HG03196 (cell line): ENCODE measurements around the gene REV1.
"Not testable (repeated sequence)": the region's sequence is repeated elsewhere in the genome, so short reads cannot be mapped to it uniquely, and the experiment has no call there.

ENCODE experiments used
- ATAC-seq: cut with Tn5 transposase; IDR thresholded peaks from one replicate; pipeline ENCODE4 v1.9.1; 2021; ENCODE audit not compliant: unreplicated experiment

REV1 gene

GRCh38 chr2:99365661-99366060 is 124.2 kb downstream of the REV1 start:
- ATAC-seq, result no peak

- no peak for ATAC-seq
Observed at GRCh38 chr2:99356853-99357252, 133.0 kb downstream of the REV1 start.

- not testable (repeated sequence) for ATAC-seq
Observed at GRCh38 chr2:99354825-99355224, 135.0 kb downstream of the REV1 start.

GRCh38 chr2:99354070-99354469 is 135.7 kb downstream of the REV1 start:
- no peak for ATAC-seq
